DND-41 (cell line): ENCODE data around the gene ADAMTS19.
"Not testable (repeated sequence)": the region's sequence is repeated elsewhere in the genome, so short reads cannot be mapped to it uniquely, and the experiment has no call there.

Experiments
- ATAC-seq: fragments of 200-7000 bp; cut with Tn5 transposase; 3 replicates; pipeline ENCODE4 v1.9.1; 2021; ENCODE audit warnings: low read depth; ENCODE audit not compliant: insufficient read depth
- DNase-seq: peaks from one replicate; pipeline ENCODE4 v3.0.0-alpha.2; 2020
- H2AFZ ChIP-seq: 2 replicates; pipeline ENCODE4 v1.6.0; 2012; ENCODE audit warnings: low read depth, low read length
- H3K27ac ChIP-seq: 2 replicates; pipeline ENCODE4 v1.5.1; 2012; ENCODE audit warnings: low read length, inconsistent platforms
- H3K27me3 ChIP-seq: fragments of 200-600 bp; sonication (generic); 2 replicates; pipeline ENCODE4 v1.6.0; 2012; ENCODE audit warnings: low read length, mild to moderate bottlenecking, inconsistent platforms; ENCODE audit not compliant: insufficient read depth, poor library complexity
- H3K36me3 ChIP-seq: 2 replicates; pipeline ENCODE4 v1.5.1; 2012; ENCODE audit warnings: low read length, inconsistent platforms; ENCODE audit not compliant: insufficient read depth
- H3K4me1 ChIP-seq: 2 replicates; pipeline ENCODE4 v1.5.1; 2012; ENCODE audit warnings: mild to moderate bottlenecking, low read length; ENCODE audit not compliant: insufficient read depth
- H3K4me2 ChIP-seq: 2 replicates; pipeline ENCODE4 v1.6.0; 2012; ENCODE audit warnings: mild to moderate bottlenecking, moderate library complexity, low read length, inconsistent platforms; ENCODE audit not compliant: insufficient read depth
- H3K4me3 ChIP-seq, 2 experiments: fragments of 200-600 bp in 1 of 2; shearing (Covaris generic) in 1 of 2; 2 replicates each; pipeline ENCODE4 v1.5.1; 2012 to 2016; ENCODE audit warnings: inconsistent platforms in 2 of 2, low read length in 2 of 2, mild to moderate bottlenecking in 2 of 2, low read depth in 1 of 2, moderate library complexity in 1 of 2
- H3K79me2 ChIP-seq: 2 replicates; pipeline ENCODE4 v1.6.0; 2012; ENCODE audit warnings: low read length, inconsistent platforms; ENCODE audit not compliant: insufficient read depth
- H3K9ac ChIP-seq: 2 replicates; pipeline ENCODE4 v1.6.0; 2012; ENCODE audit warnings: low read depth, mild to moderate bottlenecking, inconsistent platforms, low read length, moderate library complexity
- H3K9me3 ChIP-seq: 2 replicates; pipeline ENCODE4 v1.5.1; 2012; ENCODE audit warnings: low read length, moderate library complexity, mild to moderate bottlenecking, inconsistent platforms; ENCODE audit not compliant: insufficient read depth, severe bottlenecking
- H4K20me1 ChIP-seq: 2 replicates; pipeline ENCODE4 v1.6.0; 2012; ENCODE audit warnings: low read length; ENCODE audit not compliant: insufficient read depth
- EZH2 ChIP-seq: IDR thresholded peaks from 3 replicates; pipeline ENCODE4 v1.6.1; 2012; ENCODE audit warnings: borderline replicate concordance, low read depth, mild to moderate bottlenecking, moderate library complexity, low read length, inconsistent platforms; ENCODE audit not compliant: severe bottlenecking
- TF ChIP-seq, protein P1 (sequence below): IDR thresholded peaks from 2 replicates; pipeline ENCODE4 v1.5.1; 2012; ENCODE audit warnings: borderline replicate concordance, low read length, moderate library complexity, mild to moderate bottlenecking; ENCODE audit not compliant: poor library complexity, severe bottlenecking; ENCODE audit errors: extremely low read depth

The ADAMTS19 gene

DNA sequence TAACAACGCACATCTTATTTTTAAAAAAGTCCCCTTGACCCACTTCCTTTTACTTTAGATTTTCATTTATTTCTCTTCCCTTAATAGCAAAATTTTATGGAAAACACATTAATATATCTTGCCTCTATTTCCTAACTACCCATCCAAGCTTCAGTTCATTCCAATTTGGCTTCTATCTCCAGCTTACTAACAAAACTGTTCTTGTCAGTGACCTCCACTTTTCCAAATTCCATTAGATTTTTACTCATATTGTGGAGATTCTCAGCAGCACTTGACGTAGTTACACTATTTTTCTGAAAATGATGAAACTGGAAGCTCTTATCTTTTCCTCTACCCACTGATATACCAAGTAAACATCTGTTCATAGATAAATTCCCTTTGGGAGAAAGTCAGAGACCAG lies 46.5 kb upstream of the ADAMTS19 start:
- Histone ChIP-seq H3K4me1 (no peaks in the 10 kb centered on the region), H3K27me3 (no peaks in the 10 kb centered on the region), H3K36me3 (no peaks in the 10 kb centered on the region), H3K4me2 (no peak overlapping the region), H3K9ac (no peak overlapping the region), H3K79me2 (no peaks in the 10 kb centered on the region), H4K20me1 (no peaks in the 10 kb centered on the region), H3K4me3 (no peak overlapping the region), H3K9me3 (no peaks in the 10 kb centered on the region), H3K27ac (no peak overlapping the region), H2AFZ (no peak overlapping the region)
- DNase-seq (no peak), ATAC-seq (no peak)
- no peak for TF ChIP-seq EZH2
- TF ChIP-seq, protein P1, sequence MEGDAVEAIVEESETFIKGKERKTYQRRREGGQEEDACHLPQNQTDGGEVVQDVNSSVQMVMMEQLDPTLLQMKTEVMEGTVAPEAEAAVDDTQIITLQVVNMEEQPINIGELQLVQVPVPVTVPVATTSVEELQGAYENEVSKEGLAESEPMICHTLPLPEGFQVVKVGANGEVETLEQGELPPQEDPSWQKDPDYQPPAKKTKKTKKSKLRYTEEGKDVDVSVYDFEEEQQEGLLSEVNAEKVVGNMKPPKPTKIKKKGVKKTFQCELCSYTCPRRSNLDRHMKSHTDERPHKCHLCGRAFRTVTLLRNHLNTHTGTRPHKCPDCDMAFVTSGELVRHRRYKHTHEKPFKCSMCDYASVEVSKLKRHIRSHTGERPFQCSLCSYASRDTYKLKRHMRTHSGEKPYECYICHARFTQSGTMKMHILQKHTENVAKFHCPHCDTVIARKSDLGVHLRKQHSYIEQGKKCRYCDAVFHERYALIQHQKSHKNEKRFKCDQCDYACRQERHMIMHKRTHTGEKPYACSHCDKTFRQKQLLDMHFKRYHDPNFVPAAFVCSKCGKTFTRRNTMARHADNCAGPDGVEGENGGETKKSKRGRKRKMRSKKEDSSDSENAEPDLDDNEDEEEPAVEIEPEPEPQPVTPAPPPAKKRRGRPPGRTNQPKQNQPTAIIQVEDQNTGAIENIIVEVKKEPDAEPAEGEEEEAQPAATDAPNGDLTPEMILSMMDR, result no peak

DNA sequence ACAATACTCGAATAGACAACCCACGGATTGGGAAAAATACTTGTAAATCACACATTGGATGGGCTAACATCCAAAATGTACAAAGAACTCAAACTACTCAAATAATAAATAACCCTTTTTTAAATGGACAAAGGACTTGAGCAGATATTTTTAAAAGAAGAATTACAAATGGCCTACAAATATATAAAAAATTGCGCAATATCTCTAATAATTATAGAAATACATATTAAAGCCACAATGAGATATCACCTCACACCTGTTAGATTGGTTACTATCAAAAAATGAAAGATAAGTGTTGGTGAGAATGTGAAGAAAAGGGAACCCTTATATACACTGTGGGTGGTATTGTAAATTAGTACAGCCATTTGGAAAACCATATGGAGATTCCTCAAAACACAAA lies 40.8 kb upstream of the ADAMTS19 start:
- Histone ChIP-seq H3K9me3 (no peaks in the 10 kb centered on the region), H2AFZ (no peak overlapping the region), H3K4me3 (no peak overlapping the region), H3K4me1 (no peaks in the 10 kb centered on the region), H3K79me2 (no peaks in the 10 kb centered on the region), H3K27me3 (no peaks in the 10 kb centered on the region), H3K9ac (no peak overlapping the region), H3K4me2 (no peak overlapping the region), H3K27ac (no peak overlapping the region), H3K36me3 (no peaks in the 10 kb centered on the region), H4K20me1 (no peaks in the 10 kb centered on the region)
- ATAC-seq (no peak), DNase-seq (no peak)
- no peak for TF ChIP-seq EZH2

DNA sequence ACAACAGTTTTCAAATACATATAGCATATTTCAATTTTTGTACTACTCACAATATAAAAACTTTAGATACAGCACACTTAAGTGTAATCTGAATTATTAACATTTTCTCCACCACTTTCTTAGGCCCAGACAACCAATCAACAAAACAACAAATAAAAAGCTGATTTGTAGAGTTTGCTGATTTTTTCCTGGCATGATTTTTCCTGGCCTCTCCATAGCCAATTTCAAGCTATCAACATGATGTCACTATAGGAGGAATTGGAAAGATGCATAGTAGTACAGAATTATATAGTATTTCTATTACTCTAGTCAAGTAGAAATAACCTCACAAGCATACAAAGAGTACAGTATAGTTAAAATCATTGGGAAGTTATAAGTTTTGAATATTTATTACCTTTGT lies 35.1 kb upstream of the ADAMTS19 start:
- ATAC-seq (no peak), DNase-seq (no peak)
- Histone ChIP-seq H4K20me1 (no peaks in the 10 kb centered on the region), H3K4me3 (no peak overlapping the region), H3K27me3 (no peaks in the 10 kb centered on the region), H3K9me3 (no peaks in the 10 kb centered on the region), H3K79me2 (no peaks in the 10 kb centered on the region), H3K4me1 (no peaks in the 10 kb centered on the region), H3K27ac (no peak overlapping the region), H3K36me3 (no peaks in the 10 kb centered on the region), H3K9ac (no peak overlapping the region), H3K4me2 (no peak overlapping the region), H2AFZ (no peak overlapping the region)
- TF ChIP-seq, protein P1, result no peak
- no peak for TF ChIP-seq EZH2

DNA sequence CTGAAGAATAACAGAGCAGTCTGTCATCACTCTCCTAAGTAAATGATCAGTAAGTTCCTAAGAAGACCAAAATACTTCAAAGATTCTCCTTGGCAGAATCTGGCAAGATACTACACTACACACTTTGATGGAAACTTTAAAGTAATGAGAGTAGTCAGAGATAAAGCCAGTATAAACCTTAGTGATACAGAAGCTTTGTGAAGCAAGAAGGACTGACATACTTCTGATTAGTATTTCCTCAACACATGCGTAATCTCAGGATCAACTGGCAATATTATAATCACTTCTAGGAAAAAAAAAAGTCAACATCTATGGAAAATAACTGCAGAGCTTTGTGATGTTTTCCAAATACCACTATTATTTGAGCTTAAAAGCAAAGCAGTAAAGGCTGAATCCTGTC lies 34.0 kb upstream of the ADAMTS19 start:
- H3K9me3 ChIP-seq, result no peaks in the 10 kb centered on the region
- no peaks in the 10 kb centered on the region for H4K20me1 ChIP-seq
- H3K4me1 ChIP-seq, result no peaks in the 10 kb centered on the region
- no peak overlapping the region for H3K27ac ChIP-seq
- no peak for ATAC-seq
- H3K9ac ChIP-seq, result no peak overlapping the region
- DNase-seq, result no peak
- no peaks in the 10 kb centered on the region for H3K27me3 ChIP-seq
- no peak overlapping the region for H2AFZ ChIP-seq
- H3K4me3 ChIP-seq, result no peak overlapping the region
- H3K79me2 ChIP-seq, result no peaks in the 10 kb centered on the region
- no peak for TF ChIP-seq EZH2
- TF ChIP-seq, protein P1, result no peak
- no peak overlapping the region for H3K4me2 ChIP-seq
- no peaks in the 10 kb centered on the region for H3K36me3 ChIP-seq

DNA sequence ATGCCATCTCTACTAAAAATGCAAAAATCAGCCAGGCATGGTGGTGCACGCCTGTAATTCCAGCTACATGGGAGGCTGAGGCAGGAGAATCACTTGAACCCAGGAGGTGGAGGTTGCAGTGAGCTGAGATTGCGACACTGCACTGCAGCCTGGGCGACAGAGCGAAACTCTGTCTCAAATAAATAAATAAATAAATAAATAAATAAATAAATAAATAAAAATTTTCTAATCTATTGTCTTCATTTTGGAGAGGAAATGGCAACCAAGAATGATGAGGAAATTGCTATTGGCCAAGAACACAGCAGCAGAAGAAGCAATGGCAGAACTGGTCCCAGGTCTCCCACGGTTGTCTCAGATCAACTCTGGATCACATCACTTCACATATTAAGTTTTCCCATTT lies 31.5 kb upstream of the ADAMTS19 start:
- H3K27me3 ChIP-seq, H3K4me3 ChIP-seq, H3K36me3 ChIP-seq, H3K4me2 ChIP-seq, DNase-seq, H3K9me3 ChIP-seq, ATAC-seq, H4K20me1 ChIP-seq, H2AFZ ChIP-seq, H3K4me1 ChIP-seq, H3K9ac ChIP-seq, H3K79me2 ChIP-seq, H3K27ac ChIP-seq: not testable (repeated sequence)
